ENCODE data around the gene INSC. TPM values are rescaled to one million over a fixed set of nuclear protein-coding genes. Genes with fewer than 3 reads are reported as not detected.

INSC gene
- total and polyA plus RNA-seq, 2 donors: 0.19 to 0.66 TPM

- Histone ChIP-seq H3K9me3 (ENCODE audit: control insufficient read depth in 2 of 2, insufficient read depth in 1 of 2, low read length in 1 of 2) (no peaks in the 10 kb centered on the region), H3K36me3 (ENCODE audit: control insufficient read depth in 2 of 2, insufficient read depth in 2 of 2, low read length in 1 of 2) (no peaks in the 10 kb centered on the region), H3K27ac (ENCODE audit: low read depth in 1 of 2, low read length in 1 of 2) (no peak overlapping the region), H3K4me3 (ENCODE audit: low read length in 2 of 2) (no peak overlapping the region), H3K27me3 (ENCODE audit: control insufficient read depth in 2 of 2, insufficient read depth in 1 of 2, low read length in 1 of 2) (no peaks in the 10 kb centered on the region), H3K4me1 (ENCODE audit: control insufficient read depth in 2 of 2, insufficient read depth in 2 of 2, low read length in 2 of 2) (no peaks in the 10 kb centered on the region)
- 21% methylated on average over 10 of the region's 10 CpGs for whole genome bisulfite sequencing
- peak; percentile 14 to 76 (median 56) for DNase-seq (ENCODE audit: low read depth in 6 of 9, low spot score in 9 of 9)
Observed at GRCh38 chr11:15208378-15209222, 93.9 kb downstream of the INSC start.

- no peak overlapping the region for H3K4me3 ChIP-seq (ENCODE audit: low read length in 2 of 2)
- no peak for DNase-seq (ENCODE audit: low read depth in 6 of 9, low spot score in 9 of 9)
- H3K27me3 ChIP-seq (ENCODE audit: control insufficient read depth in 2 of 2, insufficient read depth in 1 of 2, low read length in 1 of 2): no peaks in the 10 kb centered on the region
- whole genome bisulfite sequencing: 92% methylated on average over 4 of the region's 4 CpGs
- H3K36me3 ChIP-seq (ENCODE audit: control insufficient read depth in 2 of 2, insufficient read depth in 2 of 2, low read length in 1 of 2): no peaks in the 10 kb centered on the region
- H3K4me1 ChIP-seq (ENCODE audit: control insufficient read depth in 2 of 2, insufficient read depth in 2 of 2, low read length in 2 of 2): no peaks in the 10 kb centered on the region
- H3K9me3 ChIP-seq (ENCODE audit: control insufficient read depth in 2 of 2, insufficient read depth in 1 of 2, low read length in 1 of 2): no peaks in the 10 kb centered on the region
- H3K27ac ChIP-seq (ENCODE audit: low read depth in 1 of 2, low read length in 1 of 2): no peak overlapping the region
Observed at GRCh38 chr11:15212876-15213275, 98.2 kb downstream of the INSC start.

- no peak overlapping the region for H3K27ac ChIP-seq (ENCODE audit: low read depth in 1 of 2, low read length in 1 of 2)
- DNase-seq (ENCODE audit: low read depth in 6 of 9, low spot score in 9 of 9): no peak
- H3K36me3 ChIP-seq (ENCODE audit: control insufficient read depth in 2 of 2, insufficient read depth in 2 of 2, low read length in 1 of 2): no peaks in the 10 kb centered on the region
- H3K9me3 ChIP-seq (ENCODE audit: control insufficient read depth in 2 of 2, insufficient read depth in 1 of 2, low read length in 1 of 2): no peaks in the 10 kb centered on the region
- no peaks in the 10 kb centered on the region for H3K4me1 ChIP-seq (ENCODE audit: control insufficient read depth in 2 of 2, insufficient read depth in 2 of 2, low read length in 2 of 2)
- H3K4me3 ChIP-seq (ENCODE audit: low read length in 2 of 2): no peak overlapping the region
- no peaks in the 10 kb centered on the region for H3K27me3 ChIP-seq (ENCODE audit: control insufficient read depth in 2 of 2, insufficient read depth in 1 of 2, low read length in 1 of 2)
- WGBS: 92% methylated on average over 3 of the region's 3 CpGs
Observed at GRCh38 chr11:15213471-15214231, 98.9 kb downstream of the INSC start.

GRCh38 chr11:15215005-15215404 lies 100.3 kb downstream of the INSC start:
- H3K36me3 ChIP-seq (ENCODE audit: control insufficient read depth in 2 of 2, insufficient read depth in 2 of 2, low read length in 1 of 2): no peaks in the 10 kb centered on the region
- H3K4me1 ChIP-seq (ENCODE audit: control insufficient read depth in 2 of 2, insufficient read depth in 2 of 2, low read length in 2 of 2): no peaks in the 10 kb centered on the region
- H3K27me3 ChIP-seq (ENCODE audit: control insufficient read depth in 2 of 2, insufficient read depth in 1 of 2, low read length in 1 of 2): no peaks in the 10 kb centered on the region
- no peak overlapping the region for H3K4me3 ChIP-seq (ENCODE audit: low read length in 2 of 2)
- WGBS: 99% methylated on average over 2 of the region's 2 CpGs
- DNase-seq (ENCODE audit: low read depth in 6 of 9, low spot score in 9 of 9): no peak
- no peaks in the 10 kb centered on the region for H3K9me3 ChIP-seq (ENCODE audit: control insufficient read depth in 2 of 2, insufficient read depth in 1 of 2, low read length in 1 of 2)
- H3K27ac ChIP-seq (ENCODE audit: low read depth in 1 of 2, low read length in 1 of 2): no peak overlapping the region

- Histone ChIP-seq H3K9me3 (ENCODE audit: control insufficient read depth in 2 of 2, insufficient read depth in 1 of 2, low read length in 1 of 2) (no peaks in the 10 kb centered on the region), H3K27me3 (ENCODE audit: control insufficient read depth in 2 of 2, insufficient read depth in 1 of 2, low read length in 1 of 2) (no peaks in the 10 kb centered on the region), H3K27ac (ENCODE audit: low read depth in 1 of 2, low read length in 1 of 2) (no peak overlapping the region), H3K36me3 (ENCODE audit: control insufficient read depth in 2 of 2, insufficient read depth in 2 of 2, low read length in 1 of 2) (no peaks in the 10 kb centered on the region), H3K4me3 (ENCODE audit: low read length in 2 of 2) (no peak overlapping the region), H3K4me1 (ENCODE audit: control insufficient read depth in 2 of 2, insufficient read depth in 2 of 2, low read length in 2 of 2) (no peaks in the 10 kb centered on the region)
- DNase-seq (ENCODE audit: low read depth in 6 of 9, low spot score in 9 of 9): no peak
Observed at GRCh38 chr11:15216678-15217077, 102.0 kb downstream of the INSC start.

- H3K9me3 ChIP-seq (ENCODE audit: control insufficient read depth in 2 of 2, insufficient read depth in 1 of 2, low read length in 1 of 2): no peaks in the 10 kb centered on the region
- no peak overlapping the region for H3K4me3 ChIP-seq (ENCODE audit: low read length in 2 of 2)
- no peak for DNase-seq (ENCODE audit: low read depth in 6 of 9, low spot score in 9 of 9)
- no peaks in the 10 kb centered on the region for H3K4me1 ChIP-seq (ENCODE audit: control insufficient read depth in 2 of 2, insufficient read depth in 2 of 2, low read length in 2 of 2)
- 92% methylated on average over 4 of the region's 4 CpGs for WGBS
- H3K27me3 ChIP-seq (ENCODE audit: control insufficient read depth in 2 of 2, insufficient read depth in 1 of 2, low read length in 1 of 2): no peaks in the 10 kb centered on the region
- no peak overlapping the region for H3K27ac ChIP-seq (ENCODE audit: low read depth in 1 of 2, low read length in 1 of 2)
- H3K36me3 ChIP-seq (ENCODE audit: control insufficient read depth in 2 of 2, insufficient read depth in 2 of 2, low read length in 1 of 2): no peaks in the 10 kb centered on the region
Observed at GRCh38 chr11:15217416-15217815, 102.7 kb downstream of the INSC start.

GRCh38 chr11:15222777-15223176 lies 108.1 kb downstream of the INSC start:
- no peaks in the 10 kb centered on the region for H3K4me1 ChIP-seq (ENCODE audit: control insufficient read depth in 2 of 2, insufficient read depth in 2 of 2, low read length in 2 of 2)
- H3K36me3 ChIP-seq (ENCODE audit: control insufficient read depth in 2 of 2, insufficient read depth in 2 of 2, low read length in 1 of 2): no peaks in the 10 kb centered on the region
- no peak overlapping the region for H3K4me3 ChIP-seq (ENCODE audit: low read length in 2 of 2)
- no peak for DNase-seq (ENCODE audit: low read depth in 6 of 9, low spot score in 9 of 9)
- H3K27me3 ChIP-seq (ENCODE audit: control insufficient read depth in 2 of 2, insufficient read depth in 1 of 2, low read length in 1 of 2): no peaks in the 10 kb centered on the region
- H3K27ac ChIP-seq (ENCODE audit: low read depth in 1 of 2, low read length in 1 of 2): no peak overlapping the region
- WGBS: 92% methylated on average over 1 of the region's 1 CpG
- no peaks in the 10 kb centered on the region for H3K9me3 ChIP-seq (ENCODE audit: control insufficient read depth in 2 of 2, insufficient read depth in 1 of 2, low read length in 1 of 2)

- WGBS: 96% methylated on average over 1 of the region's 1 CpG
- no peak overlapping the region for H3K27ac ChIP-seq (ENCODE audit: low read depth in 1 of 2, low read length in 1 of 2)
- no peaks in the 10 kb centered on the region for H3K27me3 ChIP-seq (ENCODE audit: control insufficient read depth in 2 of 2, insufficient read depth in 1 of 2, low read length in 1 of 2)
- no peaks in the 10 kb centered on the region for H3K9me3 ChIP-seq (ENCODE audit: control insufficient read depth in 2 of 2, insufficient read depth in 1 of 2, low read length in 1 of 2)
- H3K36me3 ChIP-seq (ENCODE audit: control insufficient read depth in 2 of 2, insufficient read depth in 2 of 2, low read length in 1 of 2): no peaks in the 10 kb centered on the region
- H3K4me3 ChIP-seq (ENCODE audit: low read length in 2 of 2): no peak overlapping the region
- no peak for DNase-seq (ENCODE audit: low read depth in 6 of 9, low spot score in 9 of 9)
- no peaks in the 10 kb centered on the region for H3K4me1 ChIP-seq (ENCODE audit: control insufficient read depth in 2 of 2, insufficient read depth in 2 of 2, low read length in 2 of 2)
Observed at GRCh38 chr11:15223318-15223717, 108.6 kb downstream of the INSC start.

GRCh38 chr11:15224466-15224865 lies 109.7 kb downstream of the INSC start:
- Histone ChIP-seq H3K4me3 (ENCODE audit: low read length in 2 of 2) (no peak overlapping the region), H3K27me3 (ENCODE audit: control insufficient read depth in 2 of 2, insufficient read depth in 1 of 2, low read length in 1 of 2) (no peaks in the 10 kb centered on the region), H3K27ac (ENCODE audit: low read depth in 1 of 2, low read length in 1 of 2) (no peak overlapping the region), H3K9me3 (ENCODE audit: control insufficient read depth in 2 of 2, insufficient read depth in 1 of 2, low read length in 1 of 2) (no peaks in the 10 kb centered on the region), H3K36me3 (ENCODE audit: control insufficient read depth in 2 of 2, insufficient read depth in 2 of 2, low read length in 1 of 2) (no peaks in the 10 kb centered on the region), H3K4me1 (ENCODE audit: control insufficient read depth in 2 of 2, insufficient read depth in 2 of 2, low read length in 2 of 2) (no peaks in the 10 kb centered on the region)
- DNase-seq (ENCODE audit: low read depth in 6 of 9, low spot score in 9 of 9): no peak
- WGBS: 94% methylated on average over 3 of the region's 3 CpGs
